LNCAP (cell line): ENCODE results near the gene RNF168.
A peak's percentile ranks its signal among the peaks of the same experiment; 100 is the strongest.

Experiments used
- TF ChIP-seq, protein P1 (sequence below): fragments of 450-650 bp; IDR thresholded peaks from 2 replicates; pipeline ENCODE4 v1.5.1; 2017; ENCODE audit warnings: mild to moderate bottlenecking

RNF168 gene

DNA sequence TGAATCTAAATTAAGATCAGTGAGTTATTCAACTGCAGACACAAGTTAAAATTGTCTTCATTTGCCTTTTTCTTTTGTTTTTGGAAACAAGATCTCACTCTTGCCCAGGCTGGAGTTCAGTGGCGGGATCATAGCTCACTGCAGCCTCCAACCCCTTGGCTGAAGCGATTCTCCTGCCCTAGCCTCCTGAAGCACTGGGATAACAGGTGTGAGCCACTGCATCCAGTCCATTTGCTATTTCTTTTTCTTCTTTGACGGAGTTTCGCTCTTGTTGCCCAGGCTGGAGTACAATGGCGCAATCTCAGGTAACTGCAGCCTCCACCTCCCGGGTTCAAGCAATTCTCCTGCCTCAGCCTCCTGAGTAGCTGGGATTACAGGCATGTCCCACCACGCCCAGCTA, 10.3 kb downstream of the RNF168 start:
- TF ChIP-seq, protein P1, sequence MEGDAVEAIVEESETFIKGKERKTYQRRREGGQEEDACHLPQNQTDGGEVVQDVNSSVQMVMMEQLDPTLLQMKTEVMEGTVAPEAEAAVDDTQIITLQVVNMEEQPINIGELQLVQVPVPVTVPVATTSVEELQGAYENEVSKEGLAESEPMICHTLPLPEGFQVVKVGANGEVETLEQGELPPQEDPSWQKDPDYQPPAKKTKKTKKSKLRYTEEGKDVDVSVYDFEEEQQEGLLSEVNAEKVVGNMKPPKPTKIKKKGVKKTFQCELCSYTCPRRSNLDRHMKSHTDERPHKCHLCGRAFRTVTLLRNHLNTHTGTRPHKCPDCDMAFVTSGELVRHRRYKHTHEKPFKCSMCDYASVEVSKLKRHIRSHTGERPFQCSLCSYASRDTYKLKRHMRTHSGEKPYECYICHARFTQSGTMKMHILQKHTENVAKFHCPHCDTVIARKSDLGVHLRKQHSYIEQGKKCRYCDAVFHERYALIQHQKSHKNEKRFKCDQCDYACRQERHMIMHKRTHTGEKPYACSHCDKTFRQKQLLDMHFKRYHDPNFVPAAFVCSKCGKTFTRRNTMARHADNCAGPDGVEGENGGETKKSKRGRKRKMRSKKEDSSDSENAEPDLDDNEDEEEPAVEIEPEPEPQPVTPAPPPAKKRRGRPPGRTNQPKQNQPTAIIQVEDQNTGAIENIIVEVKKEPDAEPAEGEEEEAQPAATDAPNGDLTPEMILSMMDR = no peak

DNA sequence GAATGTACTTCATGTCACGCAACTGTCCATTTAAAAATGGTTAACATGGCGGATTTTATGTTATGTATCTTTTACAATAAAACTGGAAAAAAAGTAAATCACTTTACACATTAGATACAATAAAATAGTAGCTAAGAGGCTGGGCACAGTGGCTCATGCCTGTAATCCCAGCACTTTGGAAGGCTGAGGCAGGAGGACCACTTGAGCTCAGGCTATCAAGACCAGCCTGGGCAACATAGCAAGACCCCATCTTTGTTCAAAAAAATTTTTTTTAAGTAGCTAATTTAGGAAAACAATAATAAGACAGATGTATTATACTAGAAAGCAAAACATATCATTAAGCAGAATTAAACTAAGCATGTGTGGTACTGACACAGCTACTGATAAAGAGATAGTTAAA, 11.5 kb downstream of the RNF168 start:
- TF ChIP-seq, protein P1 = no peak

DNA sequence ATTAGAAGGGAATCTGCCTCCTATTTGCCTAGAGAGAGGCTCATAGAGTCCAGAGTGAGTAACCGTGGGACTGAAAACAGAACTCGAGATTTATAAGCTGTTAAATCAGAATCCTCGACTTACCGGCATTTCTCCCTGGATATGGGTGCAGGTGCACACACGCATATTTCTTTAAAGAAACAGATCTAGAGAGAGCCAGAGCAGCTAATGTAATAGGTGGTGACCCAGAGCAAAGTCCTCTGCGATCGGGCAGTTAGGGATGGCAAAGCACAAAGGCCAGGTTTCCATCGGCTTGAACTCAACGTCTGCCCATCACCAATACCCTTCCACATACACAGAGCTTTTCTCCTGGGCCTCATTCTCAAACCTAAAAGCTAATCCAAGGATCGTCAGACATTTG, 13.8 kb downstream of the RNF168 start:
- TF ChIP-seq, protein P1 = no peak

DNA sequence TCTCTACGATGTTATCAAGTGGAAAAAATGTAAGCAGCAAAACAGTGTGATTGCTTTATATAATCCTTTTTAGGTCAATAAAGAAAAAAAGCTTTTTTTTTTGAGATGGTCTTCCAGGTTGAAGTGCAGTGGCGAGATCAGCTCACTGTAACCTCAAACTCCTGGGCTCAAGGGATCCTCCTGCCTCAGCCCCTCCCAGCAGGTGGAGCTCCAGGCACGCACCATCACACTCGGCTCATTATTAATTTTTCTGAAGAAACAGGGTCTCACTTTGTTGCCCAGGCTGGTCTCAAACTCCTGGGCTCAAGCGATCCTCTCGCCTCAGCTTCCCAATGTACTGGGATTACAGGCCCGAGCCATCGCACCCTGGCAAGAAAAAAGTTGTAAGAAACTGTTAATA, 17.3 kb downstream of the RNF168 start:
- TF ChIP-seq, protein P1 = peak; percentile 39

DNA sequence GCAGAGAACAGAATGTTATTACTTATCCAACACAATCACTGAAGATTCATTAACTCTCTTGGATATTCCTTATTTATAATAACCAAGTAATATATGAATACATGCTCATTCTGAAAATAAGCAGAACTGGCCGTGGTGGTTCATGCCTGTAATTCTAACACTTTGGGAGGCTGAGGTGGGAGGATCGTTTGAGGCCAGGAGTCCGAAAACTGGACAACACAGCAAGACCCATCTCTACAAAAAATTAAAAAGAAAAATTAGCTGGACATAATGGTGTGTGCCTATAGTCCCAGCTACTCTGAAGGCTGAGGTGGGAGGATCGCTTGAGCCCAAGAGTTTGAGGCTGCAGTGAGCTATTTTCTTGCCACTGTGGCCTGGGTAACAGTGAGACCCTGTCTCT, 25.9 kb downstream of the RNF168 start:
- TF ChIP-seq, protein P1 = no peak

DNA sequence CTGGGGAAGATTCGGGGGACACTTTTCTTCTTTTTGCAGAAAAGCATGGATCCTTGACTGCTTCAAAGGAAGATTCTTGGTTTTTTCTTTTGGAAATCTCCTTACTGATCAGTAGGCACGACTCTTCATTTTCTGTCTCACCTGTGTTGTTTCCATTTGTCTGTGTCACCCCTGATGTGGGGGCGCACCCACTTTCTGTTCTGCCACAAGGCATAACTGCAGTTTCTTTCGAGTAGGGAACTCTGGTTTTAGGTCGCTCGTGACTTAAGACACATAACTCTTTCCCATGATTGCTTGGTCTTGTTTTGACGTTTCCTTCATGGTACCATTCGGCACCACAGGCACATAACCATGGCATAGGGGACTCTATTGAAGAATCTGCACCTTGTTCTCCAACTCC, 31.3 kb downstream of the RNF168 start:
- TF ChIP-seq, protein P1 = no peak

DNA sequence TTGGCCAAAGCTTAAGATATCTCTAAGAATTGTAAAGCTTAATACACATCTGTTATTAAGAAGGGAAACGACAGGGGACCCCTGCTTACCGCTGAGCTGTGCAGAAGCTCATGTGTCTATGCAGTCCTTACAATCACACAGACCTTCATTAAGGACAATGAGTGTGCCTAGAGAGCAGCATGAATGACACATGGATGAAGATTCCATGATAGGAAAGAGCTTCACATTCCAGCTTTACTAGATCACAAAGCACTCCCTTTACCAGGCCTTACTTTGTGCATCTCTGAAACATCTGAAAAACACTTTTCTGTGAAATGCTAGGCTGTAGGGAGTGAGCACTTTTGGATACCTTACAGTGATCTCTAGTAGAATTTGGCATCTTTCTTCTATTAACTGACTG, 32.0 kb downstream of the RNF168 start:
- TF ChIP-seq, protein P1 = no peak

DNA sequence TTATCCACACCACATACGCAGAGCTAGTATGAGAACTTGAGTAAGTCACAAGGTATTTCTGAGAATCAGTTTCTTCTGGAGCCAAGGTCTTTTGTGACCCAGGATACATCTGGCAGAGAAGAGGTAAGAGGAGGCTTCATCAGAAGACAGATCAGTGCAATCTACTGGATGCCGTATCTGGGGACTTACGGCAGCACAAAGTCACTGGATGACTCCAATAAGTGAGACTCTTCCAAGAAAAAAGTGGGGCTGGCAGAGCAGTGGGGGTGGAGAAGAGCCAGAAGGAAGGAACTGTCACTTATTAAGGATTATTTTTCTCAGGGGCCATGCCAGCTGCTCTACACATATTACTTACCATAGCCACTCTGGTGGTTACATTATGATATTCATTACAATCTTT, 39.8 kb downstream of the RNF168 start:
- TF ChIP-seq, protein P1 = no peak
